CD4-positive, CD25-positive, alpha-beta regulatory T cell (primary cell): Measurements from ENCODE around the gene FRMD1. TPM values are rescaled to one million over a fixed set of nuclear protein-coding genes. Genes with fewer than 3 reads are reported as not detected.

ENCODE experiments used
- ATAC-seq, 2 donors: fragments of 150-1000 bp; cut with Tn5 transposase; one replicate each; pipeline ENCODE4 v1.10.0; 2021; ENCODE audit warnings: low read depth in 2 of 2, moderate number of reproducible peaks in 2 of 2, moderate library complexity in 1 of 2
- DNase-seq, 3 donors: peaks; one replicate each; pipeline versions ENCODE4 v3.0.0 to v3.0.0-alpha.2; 2012 to 2022; ENCODE audit warnings: mixed read lengths in 1 of 3
- H3K27ac ChIP-seq: one replicate; pipeline ENCODE4 v1.7.0; 2013; ENCODE audit warnings: mild to moderate bottlenecking, low read length; ENCODE audit not compliant: insufficient read depth, poor library complexity, severe bottlenecking
- H3K27me3 ChIP-seq: one replicate; pipeline ENCODE4 v1.7.0; 2013; ENCODE audit warnings: low read length; ENCODE audit not compliant: control insufficient read depth, insufficient read depth
- H3K36me3 ChIP-seq: one replicate; pipeline ENCODE4 v1.7.0; 2013; ENCODE audit warnings: mild to moderate bottlenecking, low read length, moderate library complexity; ENCODE audit not compliant: control insufficient read depth, insufficient read depth
- H3K4me1 ChIP-seq: 2 replicates; pipeline ENCODE4 v1.7.0; 2013; ENCODE audit warnings: mild to moderate bottlenecking, low read length; ENCODE audit not compliant: insufficient read depth, control insufficient read depth, poor library complexity, severe bottlenecking
- H3K4me3 ChIP-seq: one replicate; pipeline ENCODE4 v1.7.0; 2013; ENCODE audit warnings: low read depth, mild to moderate bottlenecking, low read length, moderate library complexity
- H3K9me3 ChIP-seq, 2 experiments: 1 replicate in 1 of 2; 2 replicates in 1 of 2; pipeline ENCODE4 v1.7.0; 2013; ENCODE audit warnings: low read length in 2 of 2, mild to moderate bottlenecking in 1 of 2, moderate library complexity in 1 of 2; ENCODE audit not compliant: control insufficient read depth in 2 of 2
- H3K27ac Mint-ChIP-seq, 3 donors: one replicate each; pipeline ENCODE4 v1.8.0; 2020 to 2022; ENCODE audit warnings: mild to moderate bottlenecking in 3 of 3, mixed read lengths in 3 of 3, moderate library complexity in 2 of 3
- H3K27me3 Mint-ChIP-seq: one replicate; pipeline ENCODE4 v1.8.0; 2022; ENCODE audit warnings: mild to moderate bottlenecking, mixed read lengths
- H3K36me3 Mint-ChIP-seq: one replicate; pipeline ENCODE4 v1.8.0; 2020; ENCODE audit warnings: mixed read lengths
- H3K4me1 Mint-ChIP-seq, 4 donors: one replicate each; pipeline ENCODE4 v1.8.0; 2020 to 2022; ENCODE audit warnings: mixed read lengths in 4 of 4, mild to moderate bottlenecking in 1 of 4
- H3K4me3 Mint-ChIP-seq, 4 donors: one replicate each; pipeline ENCODE4 v1.8.0; 2020 to 2022; ENCODE audit warnings: mild to moderate bottlenecking in 4 of 4, mixed read lengths in 4 of 4, moderate library complexity in 3 of 4
- H3K9me3 Mint-ChIP-seq, 7 donors: one replicate each; pipeline ENCODE4 v1.8.0; 2020 to 2022; ENCODE audit warnings: mixed read lengths in 7 of 7, mild to moderate bottlenecking in 3 of 7, moderate library complexity in 2 of 7
- polyA plus RNA-seq, 4 donors: library from polyadenylated mRNA; unstranded; fragments of 300-500 nt; fragmentation: Illumina TruSeq; gene quantifications; one replicate each; pipeline ENCODE4 v1.2.3, GENCODE V29; 2021
- total RNA-seq: library from RNA; stranded (reverse); gene quantifications from one replicate; pipeline ENCODE4 v1.2.3, GENCODE V29; 2022

Gene FRMD1
- total and polyA plus RNA-seq, 5 donors from 2014 or later, result not detected

GRCh38 chr6:168109171-168109570, 30.2 kb upstream of the FRMD1 start:
- H3K36me3 Mint-ChIP-seq, result no peaks in the 10 kb centered on the region
- Histone ChIP-seq H3K4me3 (no peak overlapping the region), H3K27me3 (no peaks in the 10 kb centered on the region), H3K36me3 (no peaks in the 10 kb centered on the region), H3K4me1 (no peaks in the 10 kb centered on the region), H3K9me3 (no peaks in the 10 kb centered on the region), H3K27ac (no peak overlapping the region)
- no peak overlapping the region for H3K4me3 Mint-ChIP-seq
- no peaks in the 10 kb centered on the region for H3K4me1 Mint-ChIP-seq
- peaks cover 0 to 1% (median 0%) of the 10 kb centered on the region in 7 donors for H3K9me3 Mint-ChIP-seq
- ATAC-seq (no peak), DNase-seq (no peak)
- H3K27ac Mint-ChIP-seq, result no peak overlapping the region
- H3K27me3 Mint-ChIP-seq, result peaks cover 6% of the 10 kb centered on the region

GRCh38 chr6:168107191-168107983, 28.4 kb upstream of the FRMD1 start:
- no peak for DNase-seq
- H3K9me3 ChIP-seq, result no peaks in the 10 kb centered on the region
- Mint-ChIP-seq H3K9me3 (peaks cover 0 to 1% (median 0%) of the 10 kb centered on the region in 7 donors), H3K27ac (no peak overlapping the region), H3K4me3 (no peak overlapping the region), H3K4me1 (no peaks in the 10 kb centered on the region), H3K27me3 (peaks cover 17% of the 10 kb centered on the region), H3K36me3 (no peaks in the 10 kb centered on the region)
- H3K4me3 ChIP-seq, result no peak overlapping the region
- H3K27ac ChIP-seq, result no peak overlapping the region
- H3K36me3 ChIP-seq, result no peaks in the 10 kb centered on the region
- no peaks in the 10 kb centered on the region for H3K27me3 ChIP-seq
- H3K4me1 ChIP-seq, result no peaks in the 10 kb centered on the region
- ATAC-seq, result no peak

DNA sequence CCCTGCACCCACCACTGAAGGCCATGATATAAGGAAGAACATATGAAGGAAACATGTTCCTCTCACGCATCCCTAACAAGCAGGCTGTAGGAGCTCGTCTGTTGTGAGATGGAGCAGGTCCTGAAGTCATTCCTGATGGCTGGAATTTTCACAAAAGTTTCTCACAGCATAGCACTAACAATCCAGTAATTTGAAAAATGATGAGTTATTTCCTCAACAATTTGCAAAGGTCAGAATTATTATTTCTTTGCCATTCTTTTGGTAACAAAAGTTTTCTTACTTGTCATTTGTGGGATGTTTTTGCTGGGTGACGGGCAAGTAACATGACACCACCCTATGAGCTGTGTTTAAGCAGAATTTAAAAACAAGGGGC, 27.6 kb upstream of the FRMD1 start:
- peaks cover 24% of the 10 kb centered on the region for H3K27me3 Mint-ChIP-seq
- H3K4me1 ChIP-seq, result no peaks in the 10 kb centered on the region
- no peak overlapping the region for H3K4me3 Mint-ChIP-seq

GRCh38 chr6:168105813-168106632, 27.0 kb upstream of the FRMD1 start:
- Histone ChIP-seq H3K36me3 (no peaks in the 10 kb centered on the region), H3K27me3 (no peaks in the 10 kb centered on the region), H3K4me1 (no peaks in the 10 kb centered on the region), H3K27ac (no peak overlapping the region), H3K4me3 (no peak overlapping the region), H3K9me3 (no peaks in the 10 kb centered on the region)
- no peak for DNase-seq
- no peaks in the 10 kb centered on the region for H3K36me3 Mint-ChIP-seq
- no peak for ATAC-seq
- H3K27ac Mint-ChIP-seq, result no peak overlapping the region
- H3K4me1 Mint-ChIP-seq, result no peaks in the 10 kb centered on the region
- peaks cover 24% of the 10 kb centered on the region for H3K27me3 Mint-ChIP-seq
- H3K4me3 Mint-ChIP-seq, result no peak overlapping the region
- H3K9me3 Mint-ChIP-seq, result peaks cover 0 to 1% (median 0%) of the 10 kb centered on the region in 7 donors

More for the DNA sequence above, 27.6 kb upstream of the FRMD1 start:
- peaks cover 0 to 3% (median 0%) of the 10 kb centered on the region in 7 donors for H3K9me3 Mint-ChIP-seq
- ATAC-seq (no peak), DNase-seq (no peak)
- Histone ChIP-seq H3K36me3 (no peaks in the 10 kb centered on the region), H3K27ac (no peak overlapping the region), H3K27me3 (no peaks in the 10 kb centered on the region), H3K9me3 (no peaks in the 10 kb centered on the region), H3K4me3 (no peak overlapping the region)
- H3K4me1 Mint-ChIP-seq, result no peaks in the 10 kb centered on the region
- no peaks in the 10 kb centered on the region for H3K36me3 Mint-ChIP-seq
- no peak overlapping the region for H3K27ac Mint-ChIP-seq

DNA sequence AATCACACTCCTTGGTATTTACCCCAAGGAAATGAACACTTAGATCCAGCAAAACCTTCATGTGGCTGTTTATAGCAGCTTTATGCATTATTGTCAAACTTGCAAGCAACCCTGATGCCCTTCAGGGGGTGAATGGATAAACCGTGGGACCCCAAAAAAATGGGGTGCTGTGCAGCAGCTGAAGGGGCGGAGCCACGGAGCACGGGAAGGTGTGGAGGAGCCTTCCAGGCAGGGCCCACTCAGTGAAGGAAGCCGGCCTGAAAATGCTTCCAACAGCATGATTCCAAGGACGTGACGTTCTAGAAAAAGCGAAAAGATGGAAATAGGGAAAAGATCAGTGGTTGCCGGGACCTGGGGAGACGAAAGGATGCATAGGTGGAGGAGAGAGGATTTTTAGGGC, 25.6 kb upstream of the FRMD1 start:
- Histone ChIP-seq H3K9me3 (no peaks in the 10 kb centered on the region), H3K4me1 (no peaks in the 10 kb centered on the region), H3K36me3 (no peaks in the 10 kb centered on the region), H3K27me3 (no peaks in the 10 kb centered on the region), H3K4me3 (no peak overlapping the region), H3K27ac (no peak overlapping the region)
- ATAC-seq, result no peak
- no peak for DNase-seq
- Mint-ChIP-seq H3K36me3 (no peaks in the 10 kb centered on the region), H3K4me3 (no peak overlapping the region), H3K4me1 (no peaks in the 10 kb centered on the region), H3K27me3 (peaks cover 24% of the 10 kb centered on the region), H3K27ac (no peak overlapping the region), H3K9me3 (peaks cover 0 to 1% (median 0%) of the 10 kb centered on the region in 7 donors)

- H3K4me3 ChIP-seq, result no peak overlapping the region
- Mint-ChIP-seq H3K4me3 (no peak overlapping the region), H3K27ac (no peak overlapping the region), H3K9me3 (peaks cover 0 to 1% (median 0%) of the 10 kb centered on the region in 7 donors), H3K36me3 (no peaks in the 10 kb centered on the region), H3K4me1 (no peaks in the 10 kb centered on the region), H3K27me3 (peaks cover 24% of the 10 kb centered on the region)
- no peak overlapping the region for H3K27ac ChIP-seq
- H3K9me3 ChIP-seq, result no peaks in the 10 kb centered on the region
- ATAC-seq (no peak), DNase-seq (no peak)
- H3K27me3 ChIP-seq, result no peaks in the 10 kb centered on the region
- H3K4me1 ChIP-seq, result no peaks in the 10 kb centered on the region
- H3K36me3 ChIP-seq, result no peaks in the 10 kb centered on the region
Observed at GRCh38 chr6:168103050-168103830, 24.2 kb upstream of the FRMD1 start.

DNA sequence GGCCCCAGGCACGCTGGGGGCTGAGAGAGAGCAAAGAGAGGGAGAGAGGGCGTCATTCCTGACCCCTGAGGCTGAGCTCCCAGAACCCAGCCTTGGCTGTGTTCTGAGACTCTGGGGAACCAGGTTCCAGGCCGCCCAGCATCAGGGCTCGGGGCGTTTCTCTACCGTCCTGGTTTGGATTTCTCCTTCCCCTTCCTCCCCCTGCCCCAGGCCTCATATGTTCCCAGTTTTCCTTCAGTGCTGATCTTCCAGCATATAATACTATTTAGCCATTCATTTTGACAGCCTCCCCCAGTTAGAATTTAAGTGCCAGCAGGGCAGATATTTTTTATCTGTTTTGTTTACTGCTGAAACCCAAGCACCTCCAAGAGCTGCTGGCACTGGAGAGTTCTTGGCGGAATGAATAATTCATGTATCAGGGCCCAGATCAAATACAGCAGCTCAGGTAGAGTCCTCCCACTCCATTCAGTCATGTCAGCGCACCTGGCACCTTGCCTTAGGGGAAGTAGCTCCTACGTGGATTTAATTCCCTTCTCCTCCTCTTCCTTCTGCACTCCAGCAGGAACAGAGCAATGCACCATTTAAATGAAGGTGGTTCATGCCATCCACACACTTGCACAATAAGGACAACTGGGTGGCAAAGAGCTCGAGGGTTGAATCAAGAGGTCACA, 23.4 kb upstream of the FRMD1 start:
- ATAC-seq, result no peak
- H3K4me3 ChIP-seq, result no peak overlapping the region
- peaks cover 0 to 1% (median 0%) of the 10 kb centered on the region in 7 donors for H3K9me3 Mint-ChIP-seq
- H3K4me1 Mint-ChIP-seq, result no peaks in the 10 kb centered on the region
- no peaks in the 10 kb centered on the region for H3K36me3 ChIP-seq
- no peaks in the 10 kb centered on the region for H3K36me3 Mint-ChIP-seq
- no peak overlapping the region for H3K27ac Mint-ChIP-seq
- no peaks in the 10 kb centered on the region for H3K4me1 ChIP-seq
- no peaks in the 10 kb centered on the region for H3K27me3 ChIP-seq
- H3K4me3 Mint-ChIP-seq, result no peak overlapping the region
- H3K27me3 Mint-ChIP-seq, result peaks cover 24% of the 10 kb centered on the region
- DNase-seq, result no peak
- H3K9me3 ChIP-seq, result no peaks in the 10 kb centered on the region
- H3K27ac ChIP-seq, result no peak overlapping the region
